Ovary (tissue), 3 donors: ENCODE measurements around the gene CFAP54.

Source experiments
- CTCF ChIP-seq, 3 donors: fragments of 450-650 bp in 2 of 3; fragments of 200-600 bp in 1 of 3; IDR thresholded peaks; one replicate each; pipeline versions ENCODE4 v1.5.1 to v1.8.0; 2016 to 2022; ENCODE audit warnings: antibody characterized with exemption in 3 of 3, mild to moderate bottlenecking in 1 of 3
- EP300 ChIP-seq: sonication (generic); formaldehyde crosslinking; IDR thresholded peaks from one replicate; pipeline ENCODE4 v1.6.1; 2017; ENCODE audit warnings: antibody characterized with exemption
- POLR2A ChIP-seq: fragments of 450-650 bp; IDR thresholded peaks from one replicate; pipeline ENCODE4 v1.6.1; 2017; ENCODE audit warnings: antibody characterized with exemption, mild to moderate bottlenecking, moderate library complexity
- donor health status: DM: no; HTN: no; CAD: no.

- TF ChIP-seq CTCF (IDR thresholded peaks at IDR 0.05) (no peak), POLR2A (no peak), EP300 (no peak)
These were observed 43.4 kb upstream of the CFAP54 start for GRCh38 chr12:96445691-96446583.
